NCI-H2227 treated with DMSO at 0.1 percent for 48 hours (cell line): Measurements from ENCODE around the gene SNX24.

Source experiments
- DNase-seq: peaks from one replicate; lab custom pipeline; 2025; lab: John Stamatoyannopoulos, UW

Gene SNX24

DNA sequence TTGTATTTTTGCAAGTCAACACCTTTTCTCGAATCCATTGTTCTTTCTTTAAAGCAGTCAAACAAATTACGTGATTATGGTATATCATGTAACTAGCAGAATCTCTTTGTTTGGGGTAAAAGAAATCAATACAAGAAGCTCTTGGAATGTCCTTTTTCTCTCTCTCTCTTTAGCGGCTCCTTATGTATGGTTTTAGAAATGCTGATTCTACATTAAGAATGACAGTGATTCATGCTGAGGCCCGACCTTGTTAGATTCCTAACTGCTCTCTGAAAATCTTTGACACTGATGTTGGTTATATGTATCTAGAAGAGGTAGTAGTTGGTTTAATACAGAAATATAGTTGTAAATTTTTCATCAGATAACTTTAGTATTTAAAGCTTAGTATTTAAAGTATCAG, 76.4 kb downstream of the SNX24 start:
- peak; percentile 66 for DNase-seq

DNA sequence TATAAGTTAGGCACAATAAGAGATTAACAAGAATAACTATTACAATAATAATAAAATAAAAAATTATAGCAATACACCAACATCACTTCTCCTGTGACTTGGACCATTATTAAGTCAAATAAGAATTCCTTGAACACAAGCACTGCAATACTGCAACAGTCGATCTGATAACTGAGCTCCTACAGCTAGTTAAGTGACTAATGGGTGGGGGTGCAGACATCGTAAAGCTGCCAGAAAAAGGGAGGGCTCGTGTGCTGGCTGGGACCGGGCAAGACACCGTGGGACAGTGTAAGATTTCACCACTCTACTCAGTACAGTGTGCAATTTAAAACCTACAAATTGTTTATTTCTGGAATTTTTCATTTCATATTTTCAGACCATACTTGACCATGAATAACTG, 78.8 kb downstream of the SNX24 start:
- DNase-seq: no peak

DNA sequence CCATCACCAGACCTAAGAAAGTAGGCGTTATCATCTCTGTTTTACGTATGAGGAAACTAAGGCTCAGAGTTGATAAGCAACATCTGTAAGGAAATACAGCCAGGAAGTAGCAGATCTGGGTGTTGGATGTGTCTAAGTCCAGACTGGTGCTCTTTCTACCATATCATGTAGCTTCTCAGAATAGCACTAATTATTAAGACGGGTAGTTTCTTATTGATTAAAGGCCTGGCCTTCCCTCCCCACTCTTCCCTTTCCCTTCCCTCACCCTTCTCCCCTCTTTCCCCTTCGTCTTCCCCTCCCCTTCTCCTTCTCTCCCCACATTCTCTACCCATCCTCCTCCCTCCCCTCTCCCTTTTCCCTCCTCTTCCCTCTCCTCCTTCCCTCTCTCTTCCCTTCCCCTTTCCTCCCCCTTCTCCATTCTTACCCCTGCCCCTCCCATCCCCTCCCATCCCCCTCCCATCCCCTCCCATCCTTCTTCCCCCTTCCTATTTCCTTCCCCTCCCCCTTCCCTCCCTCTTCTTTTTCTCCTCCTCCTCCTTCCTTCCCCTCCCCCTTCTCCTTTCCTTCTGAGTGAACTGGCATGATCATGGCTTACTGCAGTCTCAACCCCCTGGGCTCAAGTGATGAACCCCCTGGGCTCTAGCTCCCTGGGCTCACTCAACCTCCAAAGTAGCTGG, 79.4 kb downstream of the SNX24 start:
- DNase-seq: no peak

DNA sequence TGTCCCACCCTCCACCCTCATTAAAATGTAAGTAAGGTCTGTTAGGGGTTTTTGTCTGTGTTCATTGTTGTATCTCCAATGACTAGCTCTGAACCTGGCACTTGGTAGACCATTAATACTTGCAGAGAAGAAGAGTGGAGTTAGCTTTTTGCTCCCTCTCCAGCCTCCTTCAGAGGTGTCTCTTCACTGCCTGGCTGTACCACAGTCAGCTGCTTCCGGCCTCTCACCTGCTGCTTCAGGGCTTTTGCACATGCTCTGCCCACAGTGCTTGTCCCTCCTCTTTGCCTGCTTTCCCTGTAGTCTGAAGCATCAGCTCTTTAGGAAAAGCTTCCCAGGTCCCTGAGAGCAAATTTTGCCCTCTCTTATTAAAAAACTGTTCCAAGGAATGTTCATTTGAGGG, 83.6 kb downstream of the SNX24 start:
- DNase-seq: no peak

DNA sequence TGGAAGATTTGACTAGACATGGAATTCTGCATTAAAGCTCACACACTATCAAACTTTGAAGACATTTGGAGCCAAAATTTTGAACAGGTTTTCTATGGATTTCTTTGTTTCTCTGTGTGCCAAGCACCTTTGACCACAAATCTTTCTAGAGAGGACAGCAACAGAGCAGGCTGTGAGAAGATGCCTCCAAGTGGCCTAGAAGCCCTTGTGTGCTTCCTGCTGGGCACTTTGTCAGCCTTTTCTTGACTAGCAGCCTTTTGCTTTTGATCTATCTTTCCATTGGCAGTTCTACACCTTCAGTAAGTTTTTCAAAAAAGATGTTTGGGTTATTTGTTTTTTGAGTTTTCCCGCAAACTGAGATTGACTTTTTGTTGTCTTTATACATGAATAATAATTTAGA, 84.6 kb downstream of the SNX24 start:
- no peak for DNase-seq

DNA sequence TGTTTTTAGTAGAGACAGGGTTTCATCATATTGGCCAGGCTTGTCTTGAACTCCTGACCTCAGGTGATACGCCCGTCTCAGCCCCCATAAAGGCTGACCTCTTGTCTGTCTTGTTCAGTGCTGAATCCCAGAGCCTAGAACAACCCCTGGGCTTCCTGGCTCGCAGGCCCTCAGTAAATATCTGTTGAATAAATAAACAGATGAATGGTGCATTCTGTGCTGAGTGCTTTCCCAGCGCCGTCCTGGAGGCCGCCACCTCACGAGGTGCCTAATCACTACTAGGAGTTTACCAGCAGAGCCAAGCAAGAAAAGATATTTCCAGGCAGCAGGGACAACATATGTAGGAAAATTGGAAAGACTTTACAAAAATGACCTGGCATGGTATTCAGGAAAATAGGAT, 88.5 kb downstream of the SNX24 start:
- DNase-seq: no peak

DNA sequence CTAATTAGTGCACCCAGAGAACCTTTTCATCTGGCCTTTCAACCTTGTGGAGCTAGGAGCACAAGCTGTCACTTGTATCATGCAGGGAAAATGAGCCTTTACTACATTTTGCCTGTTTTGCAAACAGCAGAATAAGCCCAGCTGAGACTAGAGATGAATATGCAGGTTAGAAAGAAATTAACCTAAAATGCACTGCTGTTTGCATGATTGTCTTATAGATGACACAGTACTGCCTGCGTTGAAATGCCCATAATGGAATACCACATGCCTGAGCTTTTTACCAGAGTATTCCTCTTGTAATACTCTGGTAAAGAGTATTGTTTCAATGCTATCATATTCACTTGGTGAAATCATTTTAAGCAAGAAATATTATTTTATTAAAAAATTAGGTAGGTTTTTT, 90.7 kb downstream of the SNX24 start:
- no peak for DNase-seq

DNA sequence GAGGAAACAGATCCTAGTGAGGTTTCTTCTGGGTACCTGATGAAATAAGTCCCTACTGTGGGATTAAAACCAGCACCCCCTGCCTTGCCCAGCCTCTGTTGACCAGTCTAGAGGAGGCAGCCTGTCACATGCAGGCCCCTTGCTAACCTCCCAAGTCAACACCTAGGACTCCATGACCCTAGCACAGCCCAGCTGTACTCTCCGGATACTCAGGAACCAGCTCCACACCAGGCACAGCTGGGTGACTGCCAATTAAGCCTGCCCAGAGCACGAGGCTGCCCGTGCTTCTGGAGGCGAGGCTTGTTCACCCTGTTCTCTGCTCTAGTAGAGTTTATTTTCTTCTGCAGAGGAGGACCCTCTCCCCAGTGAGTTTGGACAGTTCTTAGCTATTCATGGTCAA, 92.5 kb downstream of the SNX24 start:
- DNase-seq: no peak

DNA sequence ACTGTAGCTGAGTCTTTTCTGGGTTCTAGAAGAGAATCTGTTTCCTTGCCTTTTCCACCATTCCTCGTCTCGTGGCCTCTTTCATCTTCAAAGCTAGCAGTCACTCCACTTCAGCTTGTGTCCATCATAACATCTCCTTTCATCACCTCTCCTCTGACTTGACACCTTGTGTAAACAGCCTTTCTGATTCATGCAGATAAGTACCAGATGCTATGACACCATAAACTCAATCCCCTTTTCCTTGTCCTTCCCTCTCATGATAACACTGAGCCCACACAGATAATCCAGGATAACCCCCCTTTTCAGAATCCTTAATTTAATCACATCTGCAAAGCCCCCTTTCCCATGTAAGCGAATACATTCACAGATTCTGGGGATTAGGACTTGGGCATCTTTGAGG, 95.5 kb downstream of the SNX24 start:
- no peak for DNase-seq

DNA sequence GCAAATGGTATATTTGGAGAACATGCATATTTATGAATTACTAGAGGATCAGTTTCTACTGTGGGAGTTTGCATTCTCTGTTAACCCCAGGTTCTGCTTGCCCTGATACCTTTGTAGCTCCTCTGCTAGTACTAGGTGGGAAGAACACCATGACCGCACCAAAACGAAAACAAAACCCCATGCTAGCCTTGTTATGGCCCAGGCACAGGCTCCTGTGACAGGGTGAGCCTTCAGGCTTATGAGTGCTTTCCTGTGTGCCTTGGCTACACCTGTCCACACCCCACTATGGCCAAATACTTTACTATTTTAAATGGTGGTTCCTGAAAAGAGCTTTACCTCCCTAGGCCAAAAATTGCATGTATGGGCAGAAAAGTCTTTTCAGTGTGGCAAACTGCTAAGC, 96.3 kb downstream of the SNX24 start:
- DNase-seq: no peak

DNA sequence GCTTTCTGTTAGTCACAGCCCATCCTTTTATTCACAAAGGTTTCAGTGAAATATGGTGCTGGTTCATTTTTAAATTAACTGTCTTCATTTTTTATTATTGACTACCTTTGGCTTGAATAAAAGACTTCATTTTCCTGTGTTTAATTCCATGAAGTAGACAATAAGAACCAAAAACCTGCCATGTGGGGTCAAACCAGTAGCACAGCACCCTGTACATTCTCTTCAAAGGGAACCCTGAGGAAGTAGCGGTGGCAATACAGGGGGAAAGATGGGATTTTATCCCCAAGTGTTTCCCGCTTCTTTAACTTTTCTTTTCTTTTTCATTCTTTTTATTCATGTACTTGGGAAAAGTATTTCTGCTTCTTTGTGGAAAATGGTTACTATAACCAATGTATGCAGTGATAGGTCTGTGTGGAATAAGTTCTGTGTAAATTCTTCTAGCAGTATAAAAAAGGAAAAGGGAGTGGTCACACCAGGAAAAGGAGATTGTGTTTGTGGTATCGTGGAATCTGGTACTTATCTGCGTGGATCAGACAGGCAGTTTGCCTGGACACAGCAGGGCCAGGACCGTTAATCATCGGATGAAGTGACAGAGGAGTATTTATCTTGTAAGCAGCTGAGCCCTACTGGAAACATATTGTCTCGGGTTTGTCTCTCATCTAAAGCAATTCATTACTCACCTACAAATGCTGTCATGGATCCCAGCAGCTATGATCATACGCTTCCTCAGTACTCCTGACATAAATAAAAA, 96.9 kb downstream of the SNX24 start:
- DNase-seq: peak; percentile 81

DNA sequence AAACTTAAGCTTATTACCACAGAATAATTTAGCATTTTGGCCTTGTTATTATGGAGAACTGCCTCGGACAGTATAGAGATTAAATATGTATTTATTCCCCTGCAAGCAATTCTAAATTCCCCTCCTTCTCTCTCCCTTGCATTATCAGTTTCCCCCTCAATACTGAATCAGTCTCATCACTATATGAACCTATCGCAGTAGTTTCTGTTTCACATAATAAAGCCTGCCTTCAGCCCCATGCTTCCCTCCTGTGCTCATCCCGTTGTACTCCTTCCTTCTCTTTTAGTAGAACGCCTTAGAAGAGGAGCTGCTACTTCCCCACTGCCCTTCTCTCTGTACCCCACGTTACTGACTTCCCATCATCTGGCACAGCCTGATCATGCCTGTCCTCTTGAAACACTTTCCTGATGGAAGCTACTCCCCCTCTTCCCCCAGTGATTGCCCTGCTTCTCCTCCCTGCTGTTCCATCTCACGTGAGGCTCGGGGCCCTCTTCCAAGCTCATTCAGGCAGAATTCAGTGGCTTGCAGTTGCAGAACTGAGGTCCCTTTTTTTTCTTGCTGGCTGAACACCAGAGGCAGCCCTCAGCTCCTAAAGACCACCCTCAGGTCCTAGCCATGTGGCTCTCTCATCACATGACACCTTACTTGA, 97.8 kb downstream of the SNX24 start:
- no peak for DNase-seq

DNA sequence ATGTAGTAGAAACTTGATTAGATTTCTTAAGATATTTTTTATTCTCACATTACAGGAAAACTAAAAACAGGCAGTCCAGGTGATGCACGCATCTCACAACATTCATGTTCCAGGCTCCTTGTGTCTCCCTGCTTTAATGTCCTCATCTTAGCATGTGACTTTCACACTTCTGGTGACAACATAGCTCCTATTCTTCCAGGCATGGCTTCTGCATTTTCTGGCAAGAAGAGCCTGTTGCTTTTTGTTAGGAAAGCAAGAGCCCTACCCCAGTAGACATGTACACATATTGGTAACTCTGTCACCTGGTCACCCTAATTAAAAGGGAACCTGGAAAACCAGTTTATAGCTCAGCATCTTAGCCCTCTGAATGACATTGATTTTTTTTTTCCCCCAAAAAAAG, 98.6 kb downstream of the SNX24 start:
- DNase-seq: no peak

DNA sequence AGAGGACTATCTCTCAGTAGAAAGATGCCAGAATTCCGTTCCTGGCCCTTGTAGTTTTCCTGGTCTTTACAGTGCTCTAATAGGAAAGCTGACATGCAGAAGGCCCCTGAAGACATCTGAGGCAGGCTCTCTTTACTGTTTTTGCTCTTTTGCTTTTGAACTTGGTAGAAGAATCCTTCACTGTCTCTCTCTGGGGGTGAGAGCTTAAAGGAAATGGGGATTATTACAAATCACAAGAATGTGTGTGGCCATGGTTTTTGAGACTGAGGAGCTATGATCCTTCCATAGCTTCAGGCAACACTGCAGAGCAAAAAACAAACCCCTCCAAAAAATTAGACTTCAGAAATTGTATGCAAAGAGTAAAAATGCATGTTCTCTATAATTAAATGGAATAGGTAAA, 102.0 kb downstream of the SNX24 start:
- DNase-seq: no peak

DNA sequence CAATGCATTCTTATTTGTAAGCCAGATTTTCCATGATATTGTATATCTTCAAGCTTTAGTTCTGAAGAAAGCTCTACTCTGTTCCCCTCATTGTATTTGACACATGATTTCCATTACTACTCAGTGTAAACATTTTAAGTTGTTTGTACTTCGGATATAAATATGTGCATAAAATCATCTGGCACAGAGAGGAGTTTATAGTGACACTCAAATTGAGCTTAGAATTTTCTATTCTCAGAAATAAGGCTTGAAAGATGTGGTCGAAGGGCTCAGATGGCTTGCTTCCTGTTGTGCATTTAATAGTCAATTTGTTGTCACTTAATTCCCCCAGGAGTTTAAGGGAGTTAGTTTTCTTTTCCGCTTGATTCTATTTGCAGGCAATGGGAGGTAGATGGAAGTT, 102.4 kb downstream of the SNX24 start:
- no peak for DNase-seq

DNA sequence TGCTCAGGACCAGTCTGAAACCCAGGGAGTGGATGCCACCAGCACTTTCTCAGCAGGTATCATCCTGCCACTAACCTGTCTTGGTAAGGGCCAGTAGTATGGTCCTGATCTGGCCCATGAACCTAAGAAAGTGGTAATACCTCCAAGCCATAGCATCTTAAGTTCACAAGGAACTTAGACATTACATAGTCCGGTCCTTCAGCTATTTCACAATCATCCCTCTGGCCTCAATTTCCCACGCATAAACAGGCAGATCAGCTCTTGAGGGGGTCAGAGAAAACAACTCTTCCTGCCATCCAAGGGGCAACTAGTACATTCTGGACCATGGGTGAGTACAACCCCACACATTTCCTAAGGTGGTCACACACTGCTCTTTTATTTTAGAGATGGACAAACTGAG, 102.9 kb downstream of the SNX24 start:
- no peak for DNase-seq

DNA sequence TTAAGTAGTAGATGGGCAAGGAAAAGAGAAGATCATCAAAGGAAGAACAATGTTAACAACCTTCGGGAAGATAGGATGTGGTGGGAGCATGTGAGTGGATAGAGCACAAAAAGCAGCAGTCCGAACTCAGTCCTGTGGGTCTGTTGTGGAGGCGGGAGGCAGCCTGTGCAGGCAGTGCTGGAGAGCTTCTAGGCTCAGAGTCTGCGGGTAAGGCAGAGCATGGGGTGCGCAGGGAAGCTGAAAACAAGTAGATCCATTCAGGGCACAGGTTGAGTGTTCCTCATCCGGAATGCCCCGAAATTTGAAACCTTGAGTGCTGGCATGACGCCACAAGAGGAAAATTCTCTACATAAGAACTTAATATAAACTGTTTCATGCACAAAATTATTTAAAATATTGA, 106.2 kb downstream of the SNX24 start:
- no peak for DNase-seq

DNA sequence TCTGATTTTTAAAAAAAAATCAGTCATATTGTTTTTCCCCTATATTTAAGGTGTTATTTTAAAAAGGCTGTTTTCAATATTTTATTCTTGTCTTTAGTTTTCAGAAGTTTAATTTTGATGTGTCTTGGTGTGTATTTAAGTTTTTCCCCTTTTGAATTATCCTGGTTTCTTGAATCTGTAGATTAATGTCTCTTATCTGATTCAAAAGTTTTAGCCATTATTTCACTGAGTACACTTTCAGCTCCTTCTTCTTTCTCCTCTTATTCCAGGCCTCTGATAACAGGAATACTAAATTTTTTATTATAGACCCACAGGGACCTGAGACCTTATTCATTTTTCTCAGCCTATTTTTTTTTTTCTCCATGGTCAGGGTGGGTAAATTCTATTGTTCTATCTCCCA, 109.3 kb downstream of the SNX24 start:
- DNase-seq: no peak

DNA sequence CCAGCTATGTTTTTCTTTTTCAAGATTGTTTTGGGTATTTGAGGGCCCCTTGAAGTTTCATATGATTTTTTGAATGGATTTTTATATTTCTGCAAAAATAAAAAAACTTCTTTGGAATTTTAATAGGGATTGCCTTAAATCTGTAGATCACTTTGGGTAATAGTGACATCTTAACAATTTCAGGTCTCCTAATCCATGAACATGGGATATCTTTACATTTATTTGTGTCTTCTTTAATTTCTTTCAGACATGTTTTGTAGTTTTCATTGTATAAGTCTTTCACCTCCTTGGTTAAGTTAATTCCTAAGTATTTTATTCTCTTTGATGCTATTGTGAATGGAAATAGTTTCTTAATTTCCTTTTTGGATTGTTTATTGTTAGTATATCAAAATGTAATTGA, 112.0 kb downstream of the SNX24 start:
- DNase-seq: no peak

DNA sequence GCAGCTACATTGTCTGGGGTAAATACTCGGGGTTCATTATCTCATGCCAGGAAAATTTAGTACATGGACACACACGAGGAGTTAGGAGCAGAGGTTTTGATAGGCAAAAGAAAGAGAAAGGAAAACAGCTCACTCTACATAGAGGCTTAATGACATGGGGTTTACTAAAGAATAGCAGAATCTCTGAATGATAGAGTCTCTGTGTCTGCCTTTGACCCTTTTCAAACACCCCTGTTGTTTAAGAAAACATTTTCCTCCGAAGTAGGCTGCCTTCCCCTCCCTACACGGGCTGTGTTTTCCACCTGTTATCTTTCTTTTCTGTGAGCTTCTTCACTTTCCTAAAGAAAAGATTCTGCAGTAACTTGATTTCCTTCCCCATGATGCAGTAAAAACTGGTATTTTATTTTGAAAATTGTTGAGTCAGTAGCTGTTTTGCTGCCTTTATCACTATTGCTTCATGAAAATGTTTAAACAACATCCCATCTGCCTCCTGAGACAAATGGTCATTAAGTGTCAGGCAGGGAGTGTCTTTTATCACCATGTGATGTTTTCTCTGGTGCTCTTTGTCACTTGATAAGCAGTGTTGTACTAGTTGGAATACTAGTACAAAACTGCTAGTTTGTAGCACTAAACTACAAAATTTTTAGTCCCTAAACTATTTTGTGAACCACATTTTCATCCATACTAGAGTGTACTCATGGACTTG, 114.5 kb downstream of the SNX24 start:
- DNase-seq: peak; percentile 3

DNA sequence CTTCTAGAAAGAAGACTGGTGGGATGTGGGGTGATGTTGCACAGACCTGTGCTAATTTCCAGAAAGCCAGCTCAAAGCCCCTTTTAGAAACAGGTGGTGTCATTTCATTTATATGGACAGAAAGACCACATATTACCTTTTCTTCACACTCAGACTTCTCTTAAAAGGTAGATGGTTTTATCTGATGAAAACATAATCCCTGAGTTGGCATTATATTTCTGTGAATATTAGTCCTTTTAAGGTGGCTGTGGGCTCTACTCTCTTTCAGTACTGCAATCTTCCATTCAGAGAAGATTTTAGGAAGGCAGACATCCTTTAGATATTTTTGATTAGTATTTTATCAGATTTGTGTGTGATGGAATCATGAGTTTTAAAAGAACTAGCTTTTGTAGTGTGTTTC, 117.9 kb downstream of the SNX24 start:
- no peak for DNase-seq

DNA sequence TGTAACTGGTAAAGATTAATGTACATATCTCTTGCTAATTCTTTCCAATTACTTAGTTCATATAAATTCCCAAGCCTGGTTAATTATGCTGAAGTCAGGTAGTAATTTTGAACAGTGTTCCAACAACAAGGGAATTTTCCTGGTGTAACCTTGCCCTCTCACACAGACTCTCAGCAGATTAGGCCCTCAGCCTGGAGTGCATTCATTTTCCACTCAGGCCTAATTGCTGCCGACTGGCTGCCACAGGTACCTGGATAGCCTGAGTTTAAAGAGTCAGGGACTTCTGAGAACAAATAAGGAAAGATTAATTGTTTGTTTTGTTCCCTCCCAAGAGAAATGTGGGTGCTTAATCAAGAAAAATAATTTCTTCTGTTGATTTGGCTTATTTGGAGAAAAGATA, 119.7 kb downstream of the SNX24 start:
- peak; percentile 9 for DNase-seq

DNA sequence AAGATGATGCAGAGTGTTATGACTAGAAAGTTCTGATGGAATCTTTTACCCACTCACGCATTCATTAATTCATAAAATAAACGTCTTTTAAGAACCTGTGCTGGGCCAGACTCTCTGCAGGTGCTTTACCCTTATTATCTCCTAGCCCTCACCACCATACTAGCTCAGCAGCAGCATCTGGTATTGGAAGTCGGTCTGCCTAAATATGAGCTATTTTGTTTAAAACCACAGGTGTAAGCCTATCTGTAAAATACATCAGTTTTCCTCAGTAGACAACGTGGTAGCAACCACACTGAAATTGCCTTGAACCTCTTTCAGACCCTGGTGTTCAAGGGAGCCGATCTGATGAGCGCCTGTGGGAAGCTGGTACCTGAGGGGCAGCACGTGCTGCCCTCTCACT, 121.7 kb downstream of the SNX24 start:
- DNase-seq: no peak
